ENCODE data around the gene ENTPD6. TPM values are rescaled to one million over a fixed set of nuclear protein-coding genes. Genes with fewer than 3 reads are reported as not detected.

ENTPD6 gene
- total and polyA plus RNA-seq, 2 experiments from 2014 or later: 80.4 to 87.1 TPM

GRCh38 chr20:25269057-25269832 lies 73.7 kb downstream of the ENTPD6 start:
- no peak for DNase-seq (ENCODE audit: low spot score)
- H3K4me2 ChIP-seq: no peak overlapping the region
- no peaks in the 10 kb centered on the region for H3K27me3 ChIP-seq
- H4K20me1 ChIP-seq (ENCODE audit: insufficient read depth, poor library complexity, severe bottlenecking): no peaks in the 10 kb centered on the region
- no peak for TF ChIP-seq EZH2phosphoT487 (IDR thresholded peaks at IDR 0.05; ENCODE audit: low read depth, severe bottlenecking, unreplicated experiment)
- no peak for TF ChIP-seq EZH2 (IDR thresholded peaks at IDR 0.05; ENCODE audit: borderline replicate concordance)
- TF ChIP-seq, protein P1, sequence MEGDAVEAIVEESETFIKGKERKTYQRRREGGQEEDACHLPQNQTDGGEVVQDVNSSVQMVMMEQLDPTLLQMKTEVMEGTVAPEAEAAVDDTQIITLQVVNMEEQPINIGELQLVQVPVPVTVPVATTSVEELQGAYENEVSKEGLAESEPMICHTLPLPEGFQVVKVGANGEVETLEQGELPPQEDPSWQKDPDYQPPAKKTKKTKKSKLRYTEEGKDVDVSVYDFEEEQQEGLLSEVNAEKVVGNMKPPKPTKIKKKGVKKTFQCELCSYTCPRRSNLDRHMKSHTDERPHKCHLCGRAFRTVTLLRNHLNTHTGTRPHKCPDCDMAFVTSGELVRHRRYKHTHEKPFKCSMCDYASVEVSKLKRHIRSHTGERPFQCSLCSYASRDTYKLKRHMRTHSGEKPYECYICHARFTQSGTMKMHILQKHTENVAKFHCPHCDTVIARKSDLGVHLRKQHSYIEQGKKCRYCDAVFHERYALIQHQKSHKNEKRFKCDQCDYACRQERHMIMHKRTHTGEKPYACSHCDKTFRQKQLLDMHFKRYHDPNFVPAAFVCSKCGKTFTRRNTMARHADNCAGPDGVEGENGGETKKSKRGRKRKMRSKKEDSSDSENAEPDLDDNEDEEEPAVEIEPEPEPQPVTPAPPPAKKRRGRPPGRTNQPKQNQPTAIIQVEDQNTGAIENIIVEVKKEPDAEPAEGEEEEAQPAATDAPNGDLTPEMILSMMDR (IDR thresholded peaks at IDR 0.05; ENCODE audit: poor library complexity): no peak
- H2AFZ ChIP-seq: no peak overlapping the region
- H3K79me2 ChIP-seq: peaks cover 12% of the 10 kb centered on the region
- WGBS (ENCODE audit: low lambda C conversion rate, missing lambda C conversion rate): 93% methylated on average over 11 of the region's 11 CpGs
- H3K9me2 ChIP-seq (replicated peaks; ENCODE audit: insufficient read depth): no peaks in the 10 kb centered on the region
- no peaks in the 10 kb centered on the region for H3K36me3 ChIP-seq (replicated peaks; ENCODE audit: insufficient read depth, low read depth)
- no peak overlapping the region for H3K27ac ChIP-seq
- no peaks in the 10 kb centered on the region for H3K4me1 ChIP-seq (ENCODE audit: insufficient read depth)
- no peak overlapping the region for H3K4me3 ChIP-seq
- H3K9me3 ChIP-seq (ENCODE audit: low read depth): no peaks in the 10 kb centered on the region

- Histone ChIP-seq H2AFZ (no peak overlapping the region), H3K36me3 (replicated peaks; ENCODE audit: insufficient read depth, low read depth) (no peaks in the 10 kb centered on the region), H3K79me2 (peaks cover 12% of the 10 kb centered on the region), H3K27me3 (no peaks in the 10 kb centered on the region), H3K9me2 (replicated peaks; ENCODE audit: insufficient read depth) (no peaks in the 10 kb centered on the region), H4K20me1 (ENCODE audit: insufficient read depth, poor library complexity, severe bottlenecking) (no peaks in the 10 kb centered on the region), H3K9me3 (ENCODE audit: low read depth) (no peaks in the 10 kb centered on the region), H3K27ac (no peak overlapping the region), H3K4me1 (ENCODE audit: insufficient read depth) (no peaks in the 10 kb centered on the region), H3K4me2 (no peak overlapping the region), H3K4me3 (no peak overlapping the region)
- over 99% methylated on average over 6 of the region's 6 CpGs for WGBS (ENCODE audit: low lambda C conversion rate, missing lambda C conversion rate)
- no peak for DNase-seq (ENCODE audit: low spot score)
- TF ChIP-seq EZH2phosphoT487 (IDR thresholded peaks at IDR 0.05; ENCODE audit: low read depth, severe bottlenecking, unreplicated experiment): no peak
- TF ChIP-seq, protein P1 (IDR thresholded peaks at IDR 0.05; ENCODE audit: poor library complexity): no peak
- no peak for TF ChIP-seq EZH2 (IDR thresholded peaks at IDR 0.05; ENCODE audit: borderline replicate concordance)
Measured at GRCh38 chr20:25269833-25270170, 74.3 kb downstream of the ENTPD6 start.

GRCh38 chr20:25270829-25271251 lies 75.3 kb downstream of the ENTPD6 start:
- WGBS (ENCODE audit: low lambda C conversion rate, missing lambda C conversion rate): 93% methylated on average over 12 of the region's 12 CpGs
- H4K20me1 ChIP-seq (ENCODE audit: insufficient read depth, poor library complexity, severe bottlenecking): no peaks in the 10 kb centered on the region

More at GRCh38 chr20:25270829-25271251, 75.3 kb downstream of the ENTPD6 start:
- TF ChIP-seq, protein P1 (IDR thresholded peaks at IDR 0.05; ENCODE audit: poor library complexity): no peak
- TF ChIP-seq EZH2 (IDR thresholded peaks at IDR 0.05; ENCODE audit: borderline replicate concordance) (no peak), EZH2phosphoT487 (IDR thresholded peaks at IDR 0.05; ENCODE audit: low read depth, severe bottlenecking, unreplicated experiment) (no peak)
- no peaks in the 10 kb centered on the region for H3K9me2 ChIP-seq (replicated peaks; ENCODE audit: insufficient read depth)
- no peak overlapping the region for H3K4me3 ChIP-seq
- peaks cover 12% of the 10 kb centered on the region for H3K79me2 ChIP-seq
- no peak for DNase-seq (ENCODE audit: low spot score)
- no peak overlapping the region for H3K27ac ChIP-seq
- no peak overlapping the region for H2AFZ ChIP-seq
- no peaks in the 10 kb centered on the region for H3K4me1 ChIP-seq (ENCODE audit: insufficient read depth)
- no peaks in the 10 kb centered on the region for H3K36me3 ChIP-seq (replicated peaks; ENCODE audit: insufficient read depth, low read depth)
- H3K9me3 ChIP-seq (ENCODE audit: low read depth): no peaks in the 10 kb centered on the region
- no peak overlapping the region for H3K4me2 ChIP-seq
- H3K27me3 ChIP-seq: no peaks in the 10 kb centered on the region
